ENCODE data around the gene ZC3H14.

Gene ZC3H14

GRCh38 chr14:88535813-88536212, 27.0 kb upstream of the ZC3H14 start:
- H3K36me3 ChIP-seq (ENCODE audit: control insufficient read depth in 2 of 2, insufficient read depth in 2 of 2, low read length in 2 of 2), result peaks cover 0 to 15% of the 10 kb centered on the region in 2 donors
- no peaks in the 10 kb centered on the region for H3K4me1 ChIP-seq (ENCODE audit: control insufficient read depth, insufficient read depth, low read length)
- no peak overlapping the region for H3K9ac ChIP-seq (ENCODE audit: low read length in 2 of 2)
- H3K9me3 ChIP-seq (ENCODE audit: control insufficient read depth in 2 of 2, low read length in 2 of 2), result no peaks in the 10 kb centered on the region
- H3K4me3 ChIP-seq (ENCODE audit: low read length in 2 of 2), result no peak overlapping the region
- no peaks in the 10 kb centered on the region for H3K27me3 ChIP-seq (ENCODE audit: control insufficient read depth in 1 of 2, insufficient read depth in 2 of 2, low read length in 2 of 2)
- H3K27ac ChIP-seq (ENCODE audit: low read length), result no peak overlapping the region

- Histone ChIP-seq H3K9ac (ENCODE audit: low read length in 2 of 2) (no peak overlapping the region), H3K27ac (ENCODE audit: low read length) (no peak overlapping the region), H3K36me3 (ENCODE audit: control insufficient read depth in 2 of 2, insufficient read depth in 2 of 2, low read length in 2 of 2) (peaks cover 0 to 5% of the 10 kb centered on the region in 2 donors), H3K4me1 (ENCODE audit: control insufficient read depth, insufficient read depth, low read length) (no peaks in the 10 kb centered on the region), H3K27me3 (ENCODE audit: control insufficient read depth in 1 of 2, insufficient read depth in 2 of 2, low read length in 2 of 2) (no peaks in the 10 kb centered on the region), H3K4me3 (ENCODE audit: low read length in 2 of 2) (no peak overlapping the region), H3K9me3 (ENCODE audit: control insufficient read depth in 2 of 2, low read length in 2 of 2) (no peaks in the 10 kb centered on the region)
These were observed 21.5 kb upstream of the ZC3H14 start for GRCh38 chr14:88541324-88541723.

- Histone ChIP-seq H3K4me1 (ENCODE audit: control insufficient read depth, insufficient read depth, low read length) (no peaks in the 10 kb centered on the region), H3K4me3 (ENCODE audit: low read length in 2 of 2) (no peak overlapping the region), H3K36me3 (ENCODE audit: control insufficient read depth in 2 of 2, insufficient read depth in 2 of 2, low read length in 2 of 2) (peaks cover 7 to 9% of the 10 kb centered on the region in 2 donors), H3K9me3 (ENCODE audit: control insufficient read depth in 2 of 2, low read length in 2 of 2) (no peaks in the 10 kb centered on the region), H3K27ac (ENCODE audit: low read length) (no peak overlapping the region), H3K9ac (ENCODE audit: low read length in 2 of 2) (no peak overlapping the region), H3K27me3 (ENCODE audit: control insufficient read depth in 1 of 2, insufficient read depth in 2 of 2, low read length in 2 of 2) (no peaks in the 10 kb centered on the region)
These were observed 19.7 kb upstream of the ZC3H14 start for GRCh38 chr14:88542857-88543795.

DNA sequence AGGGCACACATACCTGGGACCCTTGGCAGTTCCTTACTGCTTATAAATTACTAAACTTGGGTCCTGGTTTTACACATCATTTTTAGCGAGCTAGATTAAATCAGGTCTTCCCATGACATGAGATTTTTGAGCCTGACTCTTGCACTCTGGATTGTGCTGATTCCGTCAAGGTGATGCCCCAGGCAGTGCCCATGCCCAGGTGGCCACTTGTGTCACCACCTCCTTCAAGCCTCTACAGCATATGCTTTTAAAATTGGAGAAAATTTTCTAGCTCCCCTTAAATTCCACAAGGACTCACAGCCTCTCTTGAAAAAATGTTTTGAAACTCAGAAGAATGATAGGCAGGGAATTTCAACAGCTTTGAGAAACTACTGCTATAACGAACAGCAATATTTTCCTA, 17.6 kb upstream of the ZC3H14 start:
- Histone ChIP-seq H3K27me3 (ENCODE audit: control insufficient read depth in 1 of 2, insufficient read depth in 2 of 2, low read length in 2 of 2) (no peaks in the 10 kb centered on the region), H3K36me3 (ENCODE audit: control insufficient read depth in 2 of 2, insufficient read depth in 2 of 2, low read length in 2 of 2) (peaks cover 13 to 20% of the 10 kb centered on the region in 2 donors), H3K9ac (ENCODE audit: low read length in 2 of 2) (no peak overlapping the region), H3K4me1 (ENCODE audit: control insufficient read depth, insufficient read depth, low read length) (peaks cover 2% of the 10 kb centered on the region), H3K4me3 (ENCODE audit: low read length in 2 of 2) (no peak overlapping the region), H3K9me3 (ENCODE audit: control insufficient read depth in 2 of 2, low read length in 2 of 2) (no peaks in the 10 kb centered on the region), H3K27ac (ENCODE audit: low read length) (no peak overlapping the region)

DNA sequence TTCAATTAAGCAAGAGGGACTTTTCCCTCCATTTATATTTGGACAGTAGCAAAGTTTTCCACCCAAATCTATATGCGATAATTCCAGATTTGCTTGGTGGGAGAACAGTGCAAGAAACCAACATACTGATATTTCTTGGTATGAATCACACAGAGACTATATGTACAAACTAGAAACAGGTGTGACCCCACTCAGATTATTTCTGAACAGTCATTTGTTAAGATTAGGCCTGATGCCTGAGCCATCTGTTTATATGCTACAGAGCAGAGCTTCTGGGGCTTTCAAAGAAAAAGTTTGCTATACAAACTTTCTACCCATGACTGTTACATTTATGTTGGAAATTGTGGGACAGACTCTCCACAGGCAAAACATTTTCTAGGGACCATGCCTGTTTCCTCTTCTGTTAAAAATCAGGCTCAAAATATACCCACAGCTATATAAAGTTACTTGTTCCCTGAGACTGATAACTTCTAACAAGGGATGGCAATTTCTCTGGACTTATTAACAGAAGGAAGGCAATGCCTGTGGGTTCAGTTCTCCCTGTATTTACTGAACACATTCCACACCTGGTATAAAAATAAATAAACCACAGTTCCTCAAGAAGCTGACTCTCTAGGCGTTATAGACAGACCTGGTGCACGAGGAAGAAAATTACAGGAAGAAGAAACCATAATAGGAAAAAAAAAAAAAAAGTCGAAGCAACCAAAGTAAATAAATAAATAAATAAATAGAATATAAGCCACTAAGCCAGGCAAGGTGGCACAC, 16.0 kb upstream of the ZC3H14 start:
- peaks cover 13 to 20% of the 10 kb centered on the region in 2 donors for H3K36me3 ChIP-seq (ENCODE audit: control insufficient read depth in 2 of 2, insufficient read depth in 2 of 2, low read length in 2 of 2)
- H3K27ac ChIP-seq (ENCODE audit: low read length), result no peak overlapping the region
- no peak overlapping the region for H3K9ac ChIP-seq (ENCODE audit: low read length in 2 of 2)
- H3K4me3 ChIP-seq (ENCODE audit: low read length in 2 of 2), result no peak overlapping the region
- peaks cover 16% of the 10 kb centered on the region for H3K4me1 ChIP-seq (ENCODE audit: control insufficient read depth, insufficient read depth, low read length)
- no peaks in the 10 kb centered on the region for H3K27me3 ChIP-seq (ENCODE audit: control insufficient read depth in 1 of 2, insufficient read depth in 2 of 2, low read length in 2 of 2)
- H3K9me3 ChIP-seq (ENCODE audit: control insufficient read depth in 2 of 2, low read length in 2 of 2), result no peaks in the 10 kb centered on the region

DNA sequence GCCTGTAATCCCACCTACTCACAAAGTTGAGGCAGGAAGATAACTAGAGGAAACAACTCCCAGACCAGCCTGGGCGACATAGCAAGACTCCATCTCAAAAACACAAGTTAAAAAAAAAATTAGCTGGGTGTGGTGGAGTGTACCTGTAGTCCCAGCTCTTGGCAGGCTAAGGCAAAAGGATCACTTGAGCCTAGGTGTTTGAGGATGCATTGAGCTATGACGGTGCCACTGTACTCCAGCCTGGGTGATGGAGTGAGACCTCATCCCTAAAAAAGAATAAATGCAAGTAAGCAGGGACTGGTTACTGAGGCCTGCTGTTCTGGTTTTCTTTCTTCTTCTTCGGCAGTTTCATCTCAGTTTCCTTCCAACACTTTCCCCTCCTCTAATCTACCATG, 15.5 kb upstream of the ZC3H14 start:
- Histone ChIP-seq H3K9me3 (ENCODE audit: control insufficient read depth in 2 of 2, low read length in 2 of 2) (no peaks in the 10 kb centered on the region), H3K27ac (ENCODE audit: low read length) (no peak overlapping the region), H3K9ac (ENCODE audit: low read length in 2 of 2) (no peak overlapping the region), H3K36me3 (ENCODE audit: control insufficient read depth in 2 of 2, insufficient read depth in 2 of 2, low read length in 2 of 2) (peaks cover 13 to 20% of the 10 kb centered on the region in 2 donors), H3K27me3 (ENCODE audit: control insufficient read depth in 1 of 2, insufficient read depth in 2 of 2, low read length in 2 of 2) (no peaks in the 10 kb centered on the region), H3K4me3 (ENCODE audit: low read length in 2 of 2) (no peak overlapping the region), H3K4me1 (ENCODE audit: control insufficient read depth, insufficient read depth, low read length) (peaks cover 16% of the 10 kb centered on the region)

- no peaks in the 10 kb centered on the region for H3K27me3 ChIP-seq (ENCODE audit: control insufficient read depth in 1 of 2, insufficient read depth in 2 of 2, low read length in 2 of 2)
- H3K27ac ChIP-seq (ENCODE audit: low read length), result no peak overlapping the region
- H3K9ac ChIP-seq (ENCODE audit: low read length in 2 of 2), result no peak overlapping the region
- peaks cover 16% of the 10 kb centered on the region for H3K4me1 ChIP-seq (ENCODE audit: control insufficient read depth, insufficient read depth, low read length)
- H3K4me3 ChIP-seq (ENCODE audit: low read length in 2 of 2), result peak overlapping the region in 1 of 2 donors; percentile 88
- peaks cover 13 to 20% of the 10 kb centered on the region in 2 donors for H3K36me3 ChIP-seq (ENCODE audit: control insufficient read depth in 2 of 2, insufficient read depth in 2 of 2, low read length in 2 of 2)
- no peaks in the 10 kb centered on the region for H3K9me3 ChIP-seq (ENCODE audit: control insufficient read depth in 2 of 2, low read length in 2 of 2)
These were observed 12.8 kb upstream of the ZC3H14 start for GRCh38 chr14:88550078-88550477.

GRCh38 chr14:88551094-88551870, 11.6 kb upstream of the ZC3H14 start:
- Histone ChIP-seq H3K4me1 (ENCODE audit: control insufficient read depth, insufficient read depth, low read length) (peaks cover 16% of the 10 kb centered on the region), H3K9me3 (ENCODE audit: control insufficient read depth in 2 of 2, low read length in 2 of 2) (no peaks in the 10 kb centered on the region), H3K27me3 (ENCODE audit: control insufficient read depth in 1 of 2, insufficient read depth in 2 of 2, low read length in 2 of 2) (no peaks in the 10 kb centered on the region), H3K27ac (ENCODE audit: low read length) (peak overlapping the region; percentile 79), H3K9ac (ENCODE audit: low read length in 2 of 2) (peak overlapping the region; percentile 81 to 84), H3K4me3 (ENCODE audit: low read length in 2 of 2) (peak overlapping the region; percentile 88 to 92), H3K36me3 (ENCODE audit: control insufficient read depth in 2 of 2, insufficient read depth in 2 of 2, low read length in 2 of 2) (peaks cover 13 to 20% of the 10 kb centered on the region in 2 donors)

- H3K27me3 ChIP-seq (ENCODE audit: control insufficient read depth in 1 of 2, insufficient read depth in 2 of 2, low read length in 2 of 2), result no peaks in the 10 kb centered on the region
- peak overlapping the region; percentile 81 to 84 for H3K9ac ChIP-seq (ENCODE audit: low read length in 2 of 2)
- peaks cover 13 to 18% of the 10 kb centered on the region in 2 donors for H3K36me3 ChIP-seq (ENCODE audit: control insufficient read depth in 2 of 2, insufficient read depth in 2 of 2, low read length in 2 of 2)
- H3K4me1 ChIP-seq (ENCODE audit: control insufficient read depth, insufficient read depth, low read length), result peaks cover 16% of the 10 kb centered on the region
- no peaks in the 10 kb centered on the region for H3K9me3 ChIP-seq (ENCODE audit: control insufficient read depth in 2 of 2, low read length in 2 of 2)
- H3K4me3 ChIP-seq (ENCODE audit: low read length in 2 of 2), result peak overlapping the region; percentile 88 to 92
- H3K27ac ChIP-seq (ENCODE audit: low read length), result peak overlapping the region; percentile 79
These were observed 10.8 kb upstream of the ZC3H14 start for GRCh38 chr14:88551980-88552431.

DNA sequence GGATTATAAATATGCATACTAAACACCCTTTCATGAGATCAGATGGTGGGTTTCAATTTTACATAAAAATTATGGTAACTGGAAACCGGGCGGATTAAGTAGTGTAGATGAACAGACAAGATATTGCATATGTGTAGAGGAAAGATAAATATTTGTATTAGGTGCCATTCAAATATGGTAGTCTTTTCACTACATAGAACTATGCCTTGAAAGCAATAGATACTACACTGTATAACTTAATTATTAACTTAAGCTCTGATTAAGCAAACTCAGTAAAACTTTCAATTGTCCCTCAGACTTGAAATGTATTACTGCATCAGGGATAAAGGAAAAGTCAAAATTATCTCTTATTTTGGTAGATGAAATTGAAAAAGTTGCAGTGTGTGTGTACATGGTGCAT, 10.0 kb upstream of the ZC3H14 start:
- Histone ChIP-seq H3K4me1 (ENCODE audit: control insufficient read depth, insufficient read depth, low read length) (peaks cover 16% of the 10 kb centered on the region), H3K27ac (ENCODE audit: low read length) (no peak overlapping the region), H3K9ac (ENCODE audit: low read length in 2 of 2) (no peak overlapping the region), H3K27me3 (ENCODE audit: control insufficient read depth in 1 of 2, insufficient read depth in 2 of 2, low read length in 2 of 2) (no peaks in the 10 kb centered on the region), H3K9me3 (ENCODE audit: control insufficient read depth in 2 of 2, low read length in 2 of 2) (no peaks in the 10 kb centered on the region), H3K4me3 (ENCODE audit: low read length in 2 of 2) (no peak overlapping the region), H3K36me3 (ENCODE audit: control insufficient read depth in 2 of 2, insufficient read depth in 2 of 2, low read length in 2 of 2) (peaks cover 11 to 13% of the 10 kb centered on the region in 2 donors)
